H1 (cell line): ENCODE measurements around the gene CDKN1A. TPM values are rescaled to one million over a fixed set of nuclear protein-coding genes. Genes with fewer than 3 reads are reported as not detected.

Experiments used
- CHD1 ChIP-seq: IDR thresholded peaks from 2 replicates; pipeline ENCODE4 v1.6.1; 2012; ENCODE audit warnings: low read depth, low read length, improper control_type of control experiment
- CREB1 ChIP-seq: IDR thresholded peaks from 2 replicates; pipeline ENCODE4 v1.6.1; 2012; ENCODE audit warnings: inconsistent platforms
- CTCF ChIP-seq, 3 experiments: IDR thresholded peaks; 1 replicate in 2 of 3; 2 replicates in 1 of 3; pipeline versions ENCODE4 v1.5.1 to v1.6.1; 2011; ENCODE audit warnings: low read length in 3 of 3, mild to moderate bottlenecking in 3 of 3, inconsistent platforms in 2 of 3, low read depth in 1 of 3, moderate library complexity in 1 of 3; ENCODE audit not compliant: insufficient read depth in 1 of 3; ENCODE audit errors: control extremely low read depth in 1 of 3
- GABPA ChIP-seq: IDR thresholded peaks from 2 replicates; pipeline ENCODE4 v1.6.1; 2011; ENCODE audit warnings: mild to moderate bottlenecking, low read length, moderate library complexity, borderline replicate concordance; ENCODE audit not compliant: insufficient read depth
- MAX ChIP-seq: IDR thresholded peaks from 2 replicates; pipeline ENCODE4 v1.6.1; 2012; ENCODE audit warnings: inconsistent platforms
- POLR2A ChIP-seq, 2 experiments: IDR thresholded peaks; 1 replicate in 1 of 2; 2 replicates in 1 of 2; pipeline ENCODE4 v1.6.1; 2011; ENCODE audit warnings: low read depth in 2 of 2, low read length in 2 of 2, mild to moderate bottlenecking in 2 of 2; ENCODE audit errors: control extremely low read depth in 1 of 2
- POLR2AphosphoS5 ChIP-seq: IDR thresholded peaks from 2 replicates; pipeline ENCODE4 v1.6.1; 2011; ENCODE audit warnings: low read depth, low read length
- RAD21 ChIP-seq, 2 experiments: IDR thresholded peaks in 1 of 2; conservative IDR thresholded peaks in 1 of 2; 2 replicates each; pipeline ENCODE4 v1.6.1; 2011; ENCODE audit warnings: low read depth in 2 of 2, low read length in 2 of 2, improper control_type of control experiment in 1 of 2, inconsistent platforms in 1 of 2, mild to moderate bottlenecking in 1 of 2, moderate library complexity in 1 of 2
- SRF ChIP-seq: IDR thresholded peaks from 2 replicates; pipeline ENCODE4 v1.6.1; 2011; ENCODE audit warnings: mild to moderate bottlenecking, low read depth, low read length, moderate library complexity
- SUZ12 ChIP-seq: fragments of 200-600 bp; sonication (generic); IDR thresholded peaks from 2 replicates; pipeline ENCODE4 v1.6.1; 2012; ENCODE audit warnings: mild to moderate bottlenecking, inconsistent platforms, low read length, moderate library complexity, mixed read lengths
- TAF1 ChIP-seq: IDR thresholded peaks from 2 replicates; pipeline ENCODE4 v1.6.1; 2011; ENCODE audit warnings: mild to moderate bottlenecking, low read depth, low read length
- USF2 ChIP-seq: IDR thresholded peaks from 2 replicates; pipeline ENCODE4 v1.6.1; 2011; ENCODE audit warnings: low read length, improper control_type of control experiment
- polyA plus RNA-seq, 7 experiments: library from polyadenylated mRNA; depleted of rRNA in 3 of 7; stranded (reverse) in 5 of 7; unstranded in 2 of 7; fragments of >200 nt in 5 of 7; fragments of 200-250 nt in 2 of 7; gene quantifications; 1 replicate in 5 of 7; 2 replicates in 1 of 7; 4 replicates in 1 of 7; pipeline versions ENCODE4 v1.2.1 to v1.2.3, GENCODE V29; 2011 to 2013; ENCODE audit warnings: missing spikeins in 2 of 7, mixed read lengths in 2 of 7
- total RNA-seq: library from RNA; stranded (reverse); fragmentation: NEBNext Ultra II Directional; extraction: Animal tissue kit (Norgen Biotek cat#: 25700); gene quantifications from 2 replicates; pipeline ENCODE4 v1.2.1, GENCODE V29; 2021

The CDKN1A gene
- total and polyA plus RNA-seq, 2 of the 8 experiments (the other 6 are each of a cell fraction or from before 2014, with no cell fraction given) = 15.2 to 36.0 TPM

- no peak for TF ChIP-seq CTCF (IDR thresholded peaks at IDR 0.05; ENCODE audit: control extremely low read depth in 1 of 3, insufficient read depth in 1 of 3, low read depth in 1 of 3, low read length in 3 of 3)
- no peak for TF ChIP-seq CREB1
- no peak for TF ChIP-seq USF2
- no peak for TF ChIP-seq POLR2A (IDR thresholded peaks at IDR 0.05; ENCODE audit: control extremely low read depth in 1 of 2, low read depth in 2 of 2, low read length in 2 of 2)
- TF ChIP-seq CHD1 = no peak
- no peak for TF ChIP-seq TAF1
- no peak for TF ChIP-seq POLR2AphosphoS5
- no peak for TF ChIP-seq MAX
- TF ChIP-seq SRF = no peak
- TF ChIP-seq SUZ12 = no peak
- TF ChIP-seq GABPA = no peak
- no peak for TF ChIP-seq RAD21 (IDR thresholded peaks at IDR 0.05 in 1 of 2, conservative IDR thresholded peaks at IDR 0.05 in 1 of 2; ENCODE audit: low read depth in 2 of 2, low read length in 2 of 2)
These were observed 21.7 kb downstream of the CDKN1A start (continued) for GRCh38 chr6:36700071-36700812.
